ENCODE measurements around the gene ACTBL2.

DNA sequence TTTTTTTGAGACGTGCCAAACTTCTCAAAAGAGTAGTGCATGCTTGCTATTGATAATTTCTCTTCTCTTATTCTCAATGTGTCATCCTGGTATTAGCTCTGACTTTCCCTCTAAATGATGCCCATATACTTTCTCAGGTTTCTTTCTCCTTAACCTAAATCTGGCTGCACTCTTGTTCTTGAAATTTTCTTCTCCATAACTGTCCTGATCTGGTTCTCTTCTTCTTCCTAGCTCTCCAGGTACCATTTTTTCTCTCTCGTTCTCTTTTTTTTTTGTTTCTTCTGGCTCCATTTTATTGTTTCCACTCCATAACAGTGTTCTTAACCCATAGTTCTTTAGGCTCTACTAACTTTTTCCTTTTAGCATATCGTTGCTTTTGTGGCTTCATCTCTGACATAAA lies 47.9 kb downstream of the ACTBL2 start:
- TF ChIP-seq POLR2AphosphoS5 (IDR thresholded peaks at IDR 0.05; ENCODE audit: low read depth, low read length) (no peak), REST (IDR thresholded peaks at IDR 0.05; ENCODE audit: insufficient read depth in 1 of 2, low read depth in 2 of 2, low read length in 2 of 2) (no peak), SIN3A (IDR thresholded peaks at IDR 0.05; ENCODE audit: borderline replicate concordance, insufficient read depth, low read length) (no peak), TAF1 (IDR thresholded peaks at IDR 0.05; ENCODE audit: borderline replicate concordance, insufficient read depth, low read length) (no peak), FOXP2 (optimal IDR thresholded peaks at IDR 0.05; ENCODE audit: borderline replicate concordance, extremely low read depth, extremely low read length, insufficient read depth) (no peak)

All from PFSK-1 (cell line).